Endothelial cell of umbilical vein (primary cell): Measurements from ENCODE around the gene UBE2L3. TPM values are rescaled to one million over a fixed set of nuclear protein-coding genes. Genes with fewer than 3 reads are reported as not detected.

Source experiments
- BruUV-seq: library from RNA; stranded (reverse); fragments of 400-500 nt; replicated peaks from 2 replicates; lab custom pipeline; 2021; lab: Mats Ljungman, UMichigan
- CTCF ChIA-PET: fragments of 300-600, 350-600 bp; sonication (Branson Sonifier 250); formaldehyde crosslinking; loops from one replicate; lab custom pipeline; 2021; ENCODE audit warnings: antibody characterized with exemption, inconsistent platforms; lab: Charles Lee
- POLR2A ChIA-PET: fragments of 300-600, 350-600 bp; sonication (Branson Sonifier 250); formaldehyde crosslinking; loops from one replicate; lab custom pipeline; 2021; ENCODE audit warnings: antibody characterized with exemption, inconsistent platforms; lab: Charles Lee
- DNase-seq: peaks from one replicate; pipeline ENCODE4 v3.0.0-alpha.2; 2011; ENCODE audit warnings: low read depth, low spot score
- FAIRE-seq: peaks from 2 replicates; lab custom pipeline; 2011; peaks lifted over from hg19 to GRCh38; lab: Jason Lieb, UNC
- H2AFZ ChIP-seq: 2 replicates; pipeline ENCODE4 v1.6.0; 2012; ENCODE audit warnings: low read depth, low read length, control low read depth, inconsistent platforms
- H3K27ac ChIP-seq: 2 replicates; pipeline ENCODE4 v1.5.1; 2011; ENCODE audit warnings: low read depth, mild to moderate bottlenecking, control low read depth, low read length, moderate library complexity; ENCODE audit not compliant: insufficient read depth
- H3K27me3 ChIP-seq, 2 experiments: 2 replicates each; pipeline versions ENCODE4 v1.6.0 to v1.6.1; 2011; ENCODE audit warnings: low read length in 2 of 2, mixed read lengths in 1 of 2; ENCODE audit not compliant: control insufficient read depth in 2 of 2, insufficient read depth in 2 of 2
- H3K36me3 ChIP-seq, 2 experiments: 2 replicates in 1 of 2; 3 replicates in 1 of 2; pipeline ENCODE4 v1.5.1; 2011; ENCODE audit warnings: low read length in 2 of 2, mild to moderate bottlenecking in 1 of 2, moderate library complexity in 1 of 2; ENCODE audit not compliant: control insufficient read depth in 2 of 2, insufficient read depth in 2 of 2; ENCODE audit errors: extremely low read depth in 1 of 2
- H3K4me1 ChIP-seq: 3 replicates; pipeline ENCODE4 v1.5.1; 2011; ENCODE audit warnings: mild to moderate bottlenecking, low read length; ENCODE audit not compliant: control insufficient read depth, insufficient read depth; ENCODE audit errors: extremely low read depth
- H3K4me2 ChIP-seq: 2 replicates; pipeline ENCODE4 v1.6.1; 2011; ENCODE audit warnings: low read length, control low read depth, mixed read lengths; ENCODE audit not compliant: insufficient read depth
- H3K4me3 ChIP-seq, 3 experiments: fragments of 200-600 bp in 1 of 3; sonication (generic), shearing (Covaris generic) in 1 of 3; replicated peaks in 1 of 3; 2 replicates each; pipeline ENCODE4 v1.5.1; 2011 to 2016; ENCODE audit warnings: control low read depth in 3 of 3, low read length in 3 of 3, mild to moderate bottlenecking in 2 of 3, inconsistent platforms in 1 of 3, low read depth in 1 of 3, moderate library complexity in 1 of 3; ENCODE audit not compliant: insufficient read depth in 1 of 3
- H3K79me2 ChIP-seq: 2 replicates; pipeline ENCODE4 v1.6.0; 2012; ENCODE audit warnings: low read length, inconsistent platforms; ENCODE audit not compliant: control insufficient read depth, insufficient read depth
- H3K9ac ChIP-seq: replicated peaks from 2 replicates; pipeline ENCODE3; 2011; ENCODE audit warnings: low read length, control low read depth; ENCODE audit not compliant: insufficient read depth; ENCODE audit errors: extremely low read depth
- H3K9me1 ChIP-seq: replicated peaks from 3 replicates; pipeline ENCODE4 v1.6.0; 2011; ENCODE audit warnings: mild to moderate bottlenecking, low read length; ENCODE audit not compliant: control insufficient read depth, insufficient read depth; ENCODE audit errors: extremely low read depth
- H3K9me3 ChIP-seq: replicated peaks from 2 replicates; pipeline ENCODE4 v1.5.1; 2012; ENCODE audit warnings: low read length, inconsistent platforms; ENCODE audit not compliant: control insufficient read depth, insufficient read depth
- H4K20me1 ChIP-seq: replicated peaks from 2 replicates; pipeline ENCODE3; 2011; ENCODE audit warnings: mild to moderate bottlenecking, low read length; ENCODE audit not compliant: control insufficient read depth, insufficient read depth; ENCODE audit errors: extremely low read depth
- EZH2 ChIP-seq: IDR thresholded peaks from 2 replicates; pipeline ENCODE4 v1.6.1; 2012; ENCODE audit warnings: borderline replicate concordance, low read depth, mild to moderate bottlenecking, moderate library complexity, low read length, inconsistent platforms; ENCODE audit not compliant: severe bottlenecking
- FOS ChIP-seq: IDR thresholded peaks from 2 replicates; pipeline ENCODE4 v1.6.1; 2011; ENCODE audit warnings: mild to moderate bottlenecking, low read length, moderate library complexity, borderline replicate concordance; ENCODE audit not compliant: insufficient read depth
- GATA2 ChIP-seq: IDR thresholded peaks from 2 replicates; pipeline ENCODE4 v1.7.0; 2011; ENCODE audit warnings: low read depth, mild to moderate bottlenecking, moderate library complexity, mixed read lengths, low read length; ENCODE audit not compliant: insufficient read length, insufficient read depth
- JUN ChIP-seq: IDR thresholded peaks from 2 replicates; pipeline ENCODE4 v1.6.1; 2011; ENCODE audit warnings: borderline replicate concordance, low read depth; ENCODE audit not compliant: insufficient read length, insufficient read depth
- MAX ChIP-seq: IDR thresholded peaks from 2 replicates; pipeline ENCODE4 v1.6.1; 2011; ENCODE audit not compliant: insufficient read depth, insufficient read length
- MYC ChIP-seq: IDR thresholded peaks from one replicate; pipeline ENCODE4 v1.6.1; 2011; ENCODE audit warnings: mild to moderate bottlenecking, low read depth, low read length
- POLR2A ChIP-seq: IDR thresholded peaks from 2 replicates; pipeline ENCODE4 v1.6.1; 2012; ENCODE audit warnings: low read depth, mild to moderate bottlenecking, control low read depth, low read length
- POLR2AphosphoS5 ChIP-seq: IDR thresholded peaks from 2 replicates; pipeline ENCODE4 v1.6.1; 2012; ENCODE audit warnings: low read depth, mild to moderate bottlenecking, control low read depth, low read length, moderate library complexity; ENCODE audit not compliant: insufficient read depth
- dilution Hi-C: fragments of 300-500 bp; cut with MboI; formaldehyde crosslinking; loops from one replicate; pipeline ENCODE4 v1.15.0; 2019; ENCODE audit warnings: low sequenced_read_pairs; ENCODE audit not compliant: extremely low pct_ligation_motif_present
- intact Hi-C: fragments of 100-400 bp; cut with micrococcal nuclease; formaldehyde crosslinking; loops from one replicate; pipeline ENCODE4 v1.10.0; 2022
- microRNA counts: library from miRNA; unstranded; fragments of <30 nt; microRNA quantifications from one replicate; lab custom pipeline; 2016
- microRNA-seq: library from miRNA; unstranded; fragments of <30 nt; microRNA quantifications from one replicate; pipeline ENCODE4 v1.2.0, GENCODE V29; 2021; ENCODE audit warnings: borderline number of aligned reads, borderline replicate concordance
- polyA plus RNA-seq, 4 experiments: library from polyadenylated mRNA; depleted of rRNA in 3 of 4; stranded (reverse) in 3 of 4; unstranded in 1 of 4; fragments of >200 nt; gene quantifications; 2 replicates each; pipeline versions ENCODE4 v1.2.1 to v1.2.3, GENCODE V29; 2011 to 2012; ENCODE audit warnings: missing spikeins in 1 of 4
- small RNA-seq: library from RNA; depleted of rRNA; stranded (forward); fragments of <200 nt; gene quantifications from one replicate; pipeline ENCODE3, GENCODE V24; 2012; ENCODE audit warnings: low replicate concordance, low read depth; ENCODE audit not compliant: insufficient read depth, insufficient read length
- total RNA-seq: library from RNA; stranded (reverse); gene quantifications from 2 replicates; pipeline ENCODE4 v1.2.3, GENCODE V29; 2021
- TF ChIP-seq, protein P1 (sequence below), 2 donors: IDR thresholded peaks; 1 replicate in 1 of 2; 2 replicates in 1 of 2; pipeline ENCODE4 v1.5.1; 2011; ENCODE audit warnings: low read length in 2 of 2, mild to moderate bottlenecking in 2 of 2, moderate library complexity in 2 of 2, control low read depth in 1 of 2, inconsistent platforms in 1 of 2, low read depth in 1 of 2; ENCODE audit not compliant: insufficient read depth in 1 of 2; ENCODE audit errors: extremely low read depth in 1 of 2

The UBE2L3 gene
- total and polyA plus RNA-seq, 2 donors (not counting 3 experiments of a cell fraction or from before 2014, with no cell fraction given) = 66.0 to 83.5 TPM

DNA sequence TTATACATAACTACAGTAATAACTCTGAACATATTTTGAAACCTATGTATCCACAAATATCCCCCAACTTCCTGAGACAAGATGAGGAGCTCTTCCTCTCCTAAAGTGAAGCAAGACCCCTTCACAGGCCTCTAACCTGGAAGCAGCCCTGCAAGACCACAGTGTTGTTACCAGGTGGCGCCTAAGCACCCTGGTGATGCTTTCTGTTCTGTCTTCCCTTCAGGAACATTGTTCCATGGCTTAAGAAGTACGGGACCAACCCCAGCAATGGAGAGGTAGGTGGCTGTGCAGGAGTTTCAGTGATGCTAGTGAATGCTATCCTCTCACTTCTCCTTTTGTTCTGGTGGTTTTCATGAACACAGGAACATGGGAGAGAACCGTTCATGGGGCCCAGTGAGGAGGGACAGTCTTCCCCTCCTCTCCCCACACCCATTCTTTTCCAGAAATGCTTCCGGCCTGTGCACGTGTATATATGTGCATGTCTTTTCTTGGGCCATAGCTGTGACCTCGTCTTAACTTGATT lies 104.7 kb downstream of the UBE2L3 start:
- intact Hi-C loops = no loop called here
- Histone ChIP-seq H3K27ac (no peak overlapping the region), H3K9me3 (no peaks in the 10 kb centered on the region), H2AFZ (no peak overlapping the region), H3K79me2 (peaks cover 2% of the 10 kb centered on the region), H3K36me3 (peaks cover 6 to 39% of the 10 kb centered on the region in 2 experiments), H3K4me3 (no peak overlapping the region), H3K4me2 (no peak overlapping the region), H3K9me1 (no peaks in the 10 kb centered on the region), H4K20me1 (no peaks in the 10 kb centered on the region), H3K27me3 (no peaks in the 10 kb centered on the region), H3K9ac (no peak overlapping the region), H3K4me1 (no peaks in the 10 kb centered on the region)
- POLR2A ChIA-PET = no interaction called here
- FAIRE-seq (no peak), DNase-seq (no peak)
- BruUV-seq = no TSS peak
- TF ChIP-seq MAX (no peak), JUN (no peak), MYC (no peak), FOS (no peak), POLR2AphosphoS5 (no peak), GATA2 (no peak), EZH2 (no peak), POLR2A (no peak)
- TF ChIP-seq, protein P1, sequence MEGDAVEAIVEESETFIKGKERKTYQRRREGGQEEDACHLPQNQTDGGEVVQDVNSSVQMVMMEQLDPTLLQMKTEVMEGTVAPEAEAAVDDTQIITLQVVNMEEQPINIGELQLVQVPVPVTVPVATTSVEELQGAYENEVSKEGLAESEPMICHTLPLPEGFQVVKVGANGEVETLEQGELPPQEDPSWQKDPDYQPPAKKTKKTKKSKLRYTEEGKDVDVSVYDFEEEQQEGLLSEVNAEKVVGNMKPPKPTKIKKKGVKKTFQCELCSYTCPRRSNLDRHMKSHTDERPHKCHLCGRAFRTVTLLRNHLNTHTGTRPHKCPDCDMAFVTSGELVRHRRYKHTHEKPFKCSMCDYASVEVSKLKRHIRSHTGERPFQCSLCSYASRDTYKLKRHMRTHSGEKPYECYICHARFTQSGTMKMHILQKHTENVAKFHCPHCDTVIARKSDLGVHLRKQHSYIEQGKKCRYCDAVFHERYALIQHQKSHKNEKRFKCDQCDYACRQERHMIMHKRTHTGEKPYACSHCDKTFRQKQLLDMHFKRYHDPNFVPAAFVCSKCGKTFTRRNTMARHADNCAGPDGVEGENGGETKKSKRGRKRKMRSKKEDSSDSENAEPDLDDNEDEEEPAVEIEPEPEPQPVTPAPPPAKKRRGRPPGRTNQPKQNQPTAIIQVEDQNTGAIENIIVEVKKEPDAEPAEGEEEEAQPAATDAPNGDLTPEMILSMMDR (IDR thresholded peaks at IDR 0.05; ENCODE audit: extremely low read depth in 1 of 2, insufficient read depth in 1 of 2, low read depth in 1 of 2, low read length in 2 of 2) = no peak
- dilution Hi-C loops = no loop called here
- CTCF ChIA-PET = no interaction called here

MicroRNAs within 50 kb of the gene (microRNA counts, 767-probe panel; counts per million panel counts)
- microRNA hsa-miR-130b-3p (lab: Ali Mortazavi, UCI) = 723 counts per million, percentile 96 among the panel's probes with 10 or more counts
- 723 counts per million, percentile 96 among the panel's probes with 10 or more counts for microRNA hsa-miR-301b (lab: Ali Mortazavi, UCI)

Small RNA genes within 50 kb of the gene (microRNA-seq; reads per million reads assigned to microRNA genes)
- 1,212 reads per million, percentile 83 among the genes with 10 or more reads in this experiment for gene MIR130B
- 7.7 reads per million, percentile 19 among the genes with 10 or more reads in this experiment for gene MIR301B

Small RNA genes within 50 kb of the gene (small RNA-seq; reads per million reads assigned to genes)
- gene MIR301B (2.6 reads per million, percentile 12 among the genes with 10 or more reads in this experiment), gene RF00492 (not detected), gene RN7SKP221 (not detected)

Other genes with a start within 250 kb of the UBE2L3 start
- gene RIMBP3B, start 184.0 kb upstream of the UBE2L3 start, total RNA-seq = 0.09 TPM in 1 of 2 replicates, not detected in the other
- gene RIMBP3B, start 184.0 kb upstream of the UBE2L3 start, polyA plus RNA-seq = not detected in 2 replicates
- gene HIC2, start 150.3 kb upstream of the UBE2L3 start, total RNA-seq = 4.9 TPM in 2 replicates
- gene HIC2, start 150.3 kb upstream of the UBE2L3 start, polyA plus RNA-seq = 1.9 and 2.0 TPM in 2 replicates
- 1.2 and 1.5 TPM in 2 replicates for gene TMEM191C, start 100.3 kb upstream of the UBE2L3 start, total RNA-seq
- 0.47 and 0.75 TPM in 2 replicates for gene TMEM191C, start 100.3 kb upstream of the UBE2L3 start, polyA plus RNA-seq
- 0.09 TPM in 1 of 2 replicates, not detected in the other for gene RIMBP3C, start 16.3 kb upstream of the UBE2L3 start, total RNA-seq
- gene RIMBP3C, start 16.3 kb upstream of the UBE2L3 start, polyA plus RNA-seq = 0.02 and 0.04 TPM in 2 replicates
- 23.8 and 27.2 TPM in 2 replicates for gene YDJC, start 62.3 kb downstream of the UBE2L3 start, total RNA-seq
- gene YDJC, start 62.3 kb downstream of the UBE2L3 start, polyA plus RNA-seq = 29.9 and 40.8 TPM in 2 replicates
- 0.33 and 0.53 TPM in 2 replicates for gene CCDC116, start 65.0 kb downstream of the UBE2L3 start, total RNA-seq
- gene CCDC116, start 65.0 kb downstream of the UBE2L3 start, polyA plus RNA-seq = 0.18 and 0.21 TPM in 2 replicates
- 66.7 and 75.1 TPM in 2 replicates for gene SDF2L1, start 74.6 kb downstream of the UBE2L3 start, total RNA-seq
- gene SDF2L1, start 74.6 kb downstream of the UBE2L3 start, polyA plus RNA-seq = 79.5 and 111 TPM in 2 replicates
- 45.3 and 47.9 TPM in 2 replicates for gene PPIL2, start 98.3 kb downstream of the UBE2L3 start, total RNA-seq
- 49.7 and 50.2 TPM in 2 replicates for gene PPIL2, start 98.3 kb downstream of the UBE2L3 start, polyA plus RNA-seq
- 6.2 and 6.5 TPM in 2 replicates for gene YPEL1, start 168.1 kb downstream of the UBE2L3 start, total RNA-seq
- gene YPEL1, start 168.1 kb downstream of the UBE2L3 start, polyA plus RNA-seq = 3.1 and 3.7 TPM in 2 replicates